ENCODE data around the gene FGF11. TPM values are rescaled to one million over a fixed set of nuclear protein-coding genes. Genes with fewer than 3 reads are reported as not detected.

The FGF11 gene
- total and polyA plus RNA-seq, 2 of the 13 experiments (the other 11 are each of a cell fraction or from before 2014, with no cell fraction given) = 0.20 to 7.6 TPM

- TF ChIP-seq TFDP1 (CRISPR knock-in tag; IDR thresholded peaks at IDR 0.05; ENCODE audit: borderline replicate concordance) (peak; percentile 71; the same call in 1 of the 2 replicates), BATF2 (CRISPR knock-in tag; IDR thresholded peaks at IDR 0.05) (no peak), DMAP1 (CRISPR knock-in tag; IDR thresholded peaks at IDR 0.05) (no peak), HOXA3 (CRISPR knock-in tag; IDR thresholded peaks at IDR 0.05) (peak; percentile 63), KLF9 (CRISPR knock-in tag; IDR thresholded peaks at IDR 0.05; ENCODE audit: low read depth) (no peak), YY1 (IDR thresholded peaks at IDR 0.05; ENCODE audit: insufficient read depth, insufficient replicate concordance, low read depth, low read length) (peak; percentile 55), ATM (IDR thresholded peaks at IDR 0.05; ENCODE audit: borderline replicate concordance) (no peak), POGK (CRISPR knock-in tag; conservative IDR thresholded peaks at IDR 0.05) (peak; percentile 55; the same call in 1 of the 2 replicates), PHF20 (CRISPR knock-in tag; IDR thresholded peaks at IDR 0.05) (no peak), ZNF512 (CRISPR knock-in tag; IDR thresholded peaks at IDR 0.05) (no peak), ZNF800 (CRISPR knock-in tag; IDR thresholded peaks at IDR 0.05) (peak; percentile 81), E2F1 (CRISPR knock-in tag; IDR thresholded peaks at IDR 0.05) (no peak)
These were observed 2.5 kb upstream of the FGF11 start (continued) for GRCh38 chr17:7436556-7437368.

All from HepG2 (cell line).